VCaP (cell line): ENCODE results near the gene MOB3C.

ENCODE experiments used
- H3K27ac ChIP-seq: fragments of 450-650 bp; 2 replicates; pipeline ENCODE4 v1.5.1; 2017
- CTCF ChIP-seq: fragments of 450-650 bp; conservative IDR thresholded peaks from 2 replicates; pipeline ENCODE4 v1.5.1; 2017; ENCODE audit warnings: mild to moderate bottlenecking, moderate library complexity

MOB3C gene

GRCh38 chr1:46617833-46618232, 1.2 kb upstream of the MOB3C start:
- no peak overlapping the region for H3K27ac ChIP-seq
- TF ChIP-seq CTCF: no peak

- peak overlapping the region; percentile 65; the same call in 1 of the 2 replicates for H3K27ac ChIP-seq
- no peak for TF ChIP-seq CTCF
These were observed 643 bp upstream of the MOB3C start for GRCh38 chr1:46617108-46617800.

DNA sequence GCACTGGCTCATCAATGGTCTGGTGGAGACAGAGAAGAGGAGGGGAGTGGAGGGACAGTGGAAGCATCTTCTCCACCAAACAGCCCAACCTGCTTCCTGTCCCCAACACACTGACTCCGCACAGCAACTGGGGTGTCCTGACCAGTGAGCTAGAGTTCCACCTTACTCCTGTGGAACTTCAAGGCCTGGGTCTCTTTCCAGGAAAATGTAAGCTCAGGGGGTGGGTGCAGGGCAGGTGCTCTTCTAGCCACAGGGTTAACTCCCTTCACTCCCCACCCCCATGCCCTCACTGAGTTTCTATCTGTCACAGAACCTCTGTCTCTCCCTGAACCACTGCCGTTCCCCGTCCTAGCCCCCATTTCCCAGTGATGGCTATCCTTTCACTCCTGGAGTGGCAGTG, 876 bp downstream of the MOB3C start:
- peak overlapping the region; percentile 65; the same call in 1 of the 2 replicates for H3K27ac ChIP-seq
- TF ChIP-seq CTCF: no peak

DNA sequence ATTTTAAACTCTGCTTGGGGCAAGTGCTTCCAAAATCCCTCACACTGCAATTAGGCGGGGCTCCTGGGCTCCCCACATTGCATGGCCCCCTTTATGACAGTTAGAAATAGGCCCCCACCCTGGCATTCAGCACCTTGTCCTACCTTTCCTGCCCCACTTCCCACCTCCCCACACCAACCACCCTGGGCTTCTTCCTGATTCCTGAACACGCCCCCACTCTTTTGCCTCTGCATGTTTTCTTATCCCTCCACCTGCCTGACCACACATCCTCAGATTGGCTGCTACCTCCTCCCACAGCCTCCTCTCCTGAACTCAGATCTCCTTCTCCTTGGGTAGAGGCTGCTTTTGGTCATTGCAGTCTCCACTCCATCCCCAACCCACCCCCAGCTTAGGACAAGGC, 1.5 kb downstream of the MOB3C start:
- no peak overlapping the region for H3K27ac ChIP-seq

GRCh38 chr1:46614604-46614984, 2.0 kb downstream of the MOB3C start:
- no peak overlapping the region for H3K27ac ChIP-seq
- TF ChIP-seq CTCF: no peak

More for the DNA sequence above, 1.5 kb downstream of the MOB3C start:
- TF ChIP-seq CTCF: no peak

GRCh38 chr1:46613661-46614603, 2.7 kb downstream of the MOB3C start:
- H3K27ac ChIP-seq: no peak overlapping the region
- no peak for TF ChIP-seq CTCF

- H3K27ac ChIP-seq: no peak overlapping the region
- TF ChIP-seq CTCF: no peak
These were observed 3.5 kb downstream of the MOB3C start for GRCh38 chr1:46612937-46613660.
